ENCODE data around the gene LINGO3.

DNA sequence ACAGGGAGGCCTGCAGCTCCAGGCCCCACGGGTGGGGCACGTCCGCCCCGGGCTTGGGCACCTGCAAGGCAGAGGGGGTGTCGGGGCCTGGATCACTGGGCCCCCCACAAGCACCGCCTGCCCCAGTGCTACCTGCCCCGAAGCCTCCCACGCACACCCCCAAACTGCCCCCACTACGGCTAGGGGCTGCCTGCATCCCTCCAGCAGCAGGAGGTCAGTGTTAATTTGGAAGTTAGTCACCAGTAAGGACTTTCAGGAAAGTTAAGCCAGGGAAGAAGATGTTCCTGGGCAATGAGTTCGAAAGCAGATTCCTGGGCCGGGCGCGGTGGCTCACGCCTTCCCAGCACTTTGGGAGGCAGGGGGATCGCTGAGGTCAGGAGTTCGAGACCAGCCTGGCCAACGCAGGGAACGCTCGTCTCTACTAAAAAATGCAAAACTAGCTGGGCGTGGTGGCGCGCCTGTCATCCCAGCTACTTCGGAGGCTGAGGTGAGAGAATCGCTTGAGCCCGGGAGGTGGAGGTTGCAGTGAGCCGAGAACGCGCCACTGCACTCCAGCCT lies 31.4 kb downstream of the LINGO3 start:
- TF ChIP-seq TAF1 (IDR thresholded peaks at IDR 0.05; ENCODE audit: low read depth, low read length) = no peak
- no peak for TF ChIP-seq POLR2A (IDR thresholded peaks at IDR 0.05; ENCODE audit: low read depth, low read length)
- no peak; the same call in 1 of the 2 replicates for TF ChIP-seq POLR2AphosphoS5 (IDR thresholded peaks at IDR 0.05; ENCODE audit: low read depth, low read length)
- TF ChIP-seq PAX5 (IDR thresholded peaks at IDR 0.05; ENCODE audit: insufficient read depth, low read length, severe bottlenecking) = no peak
- TF ChIP-seq SPI1 (IDR thresholded peaks at IDR 0.05; ENCODE audit: low read depth, low read length) = no peak
- no peak for TF ChIP-seq POU2F2 (IDR thresholded peaks at IDR 0.05; ENCODE audit: low read depth, low read length)

All from GM12891 (cell line).